Measurements from ENCODE around the gene FAM216B.

- TF ChIP-seq CTCF (conservative IDR thresholded peaks at IDR 0.05 in 1 of 2, IDR thresholded peaks at IDR 0.05 in 1 of 2; ENCODE audit: low read depth in 1 of 2, low read length in 2 of 2) (no peak), EZH2 (IDR thresholded peaks at IDR 0.05; ENCODE audit: low read length, missing control alignments) (no peak)
These were observed 23.0 kb downstream of the FAM216B start for GRCh38 chr13:42804244-42804874.

Data from fibroblast of lung (primary cell).